ENCODE data around the gene SMIM1. TPM values are rescaled to one million over a fixed set of nuclear protein-coding genes. Genes with fewer than 3 reads are reported as not detected.
"Not testable (repeated sequence)": the region's sequence is repeated elsewhere in the genome, so short reads cannot be mapped to it uniquely, and the experiment has no call there.

Gene SMIM1
- total RNA-seq, 2 experiments from 2014 or later: 3.8 to 4.3 TPM

DNA sequence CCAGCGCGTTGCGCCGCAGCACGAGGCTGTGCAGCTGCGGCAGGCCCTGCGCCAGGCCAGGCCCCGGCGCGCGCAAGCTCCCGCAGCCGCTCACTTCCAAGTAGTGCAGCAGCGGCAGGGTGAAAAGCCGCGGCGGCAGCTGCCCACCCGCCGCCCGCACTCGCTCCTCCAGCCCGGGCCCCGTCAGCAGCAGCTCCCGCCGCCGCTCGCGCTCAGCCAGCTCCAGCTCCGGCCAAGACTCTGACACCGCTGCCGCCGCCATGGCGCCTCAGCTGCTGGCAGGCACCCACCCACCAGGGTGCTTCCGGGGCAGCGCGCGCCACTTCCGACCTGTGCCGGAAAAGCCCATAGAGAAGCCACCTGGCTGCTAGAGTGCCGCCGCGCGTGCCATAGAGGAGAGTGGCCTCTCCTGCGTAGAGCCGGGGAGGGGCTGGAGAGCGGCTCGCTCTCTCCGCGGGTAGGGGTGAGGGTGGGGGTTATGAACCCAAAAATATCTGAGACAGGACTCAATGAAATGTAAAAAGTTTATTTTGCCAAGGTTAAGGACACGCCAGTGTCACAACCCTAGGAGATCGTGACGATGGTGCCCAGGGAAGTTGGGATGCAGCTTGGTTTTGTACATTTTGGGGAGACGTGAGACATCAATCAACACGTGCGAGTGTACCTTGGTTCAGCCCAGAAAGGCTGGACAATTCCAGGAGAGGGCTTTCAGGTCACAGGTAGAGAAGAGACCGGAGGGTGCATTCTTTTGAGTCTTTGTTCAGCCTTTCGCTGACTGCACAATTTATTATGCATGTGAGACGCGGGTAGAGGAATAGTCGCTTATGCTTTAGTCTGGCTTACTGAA is 23.9 kb downstream of the SMIM1 start, which contains the start of gene LRRC47:
TSS of gene LRRC47 (minus strand) at position 284 of the 847 bp plus-strand sequence. CDS start at position 262, 22 bp downstream.
- H3K4me1 ChIP-seq (ENCODE audit: insufficient read depth, low read length, poor library complexity, severe bottlenecking): peaks cover 24% of the 10 kb centered on the region
- peaks cover 15% of the 10 kb centered on the region for H4K20me1 ChIP-seq (ENCODE audit: insufficient read depth, low read length)
- CTCF ChIA-PET (ENCODE audit: unreplicated experiment): no interaction called here
- H3K79me2 ChIP-seq (ENCODE audit: insufficient read depth, low read depth, low read length): peaks cover 44% of the 10 kb centered on the region
- BruUV-seq (replicated peaks): TSS peak; percentile 94
- peaks cover 30% of the 10 kb centered on the region for H3K36me3 ChIP-seq (ENCODE audit: insufficient read depth, low read length)
- peaks cover 9% of the 10 kb centered on the region; the same call in 1 of the 2 replicates for H3K9me3 ChIP-seq (ENCODE audit: low read length)
- peak within 1 kb of the TSS; percentile 80 for H3K4me2 ChIP-seq (ENCODE audit: low read length)
- intact Hi-C loops (cut with micrococcal nuclease; ENCODE audit: unreplicated experiment): loop anchor here (1.0 to 2.0 kb wide), 2 partner anchors 20 to 106 kb away; no protein-coding TSS in a partner anchor
- TF ChIP-seq EZH2phosphoT487 (IDR thresholded peaks at IDR 0.05; ENCODE audit: borderline replicate concordance, low read depth, low read length): no peak
- TF ChIP-seq, protein P1, sequence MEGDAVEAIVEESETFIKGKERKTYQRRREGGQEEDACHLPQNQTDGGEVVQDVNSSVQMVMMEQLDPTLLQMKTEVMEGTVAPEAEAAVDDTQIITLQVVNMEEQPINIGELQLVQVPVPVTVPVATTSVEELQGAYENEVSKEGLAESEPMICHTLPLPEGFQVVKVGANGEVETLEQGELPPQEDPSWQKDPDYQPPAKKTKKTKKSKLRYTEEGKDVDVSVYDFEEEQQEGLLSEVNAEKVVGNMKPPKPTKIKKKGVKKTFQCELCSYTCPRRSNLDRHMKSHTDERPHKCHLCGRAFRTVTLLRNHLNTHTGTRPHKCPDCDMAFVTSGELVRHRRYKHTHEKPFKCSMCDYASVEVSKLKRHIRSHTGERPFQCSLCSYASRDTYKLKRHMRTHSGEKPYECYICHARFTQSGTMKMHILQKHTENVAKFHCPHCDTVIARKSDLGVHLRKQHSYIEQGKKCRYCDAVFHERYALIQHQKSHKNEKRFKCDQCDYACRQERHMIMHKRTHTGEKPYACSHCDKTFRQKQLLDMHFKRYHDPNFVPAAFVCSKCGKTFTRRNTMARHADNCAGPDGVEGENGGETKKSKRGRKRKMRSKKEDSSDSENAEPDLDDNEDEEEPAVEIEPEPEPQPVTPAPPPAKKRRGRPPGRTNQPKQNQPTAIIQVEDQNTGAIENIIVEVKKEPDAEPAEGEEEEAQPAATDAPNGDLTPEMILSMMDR (conservative IDR thresholded peaks at IDR 0.05; ENCODE audit: low read length): no peak
- POLR2A ChIA-PET: interaction anchor here (0.7 to 1.4 kb wide), 2 partner anchors 97 to 630 kb away, joined by 3 read pairs; no protein-coding TSS in a partner anchor
- no peaks in the 10 kb centered on the region for H3K9me2 ChIP-seq (ENCODE audit: insufficient read depth, low read length)
- DNase-seq (ENCODE audit: low spot score): peak; percentile 94
- peak within 1 kb of the TSS; percentile 32 for H3K27ac ChIP-seq (ENCODE audit: low read depth, low read length, poor library complexity, severe bottlenecking)
- peak within 1 kb of the TSS; percentile 92 for H2AFZ ChIP-seq (ENCODE audit: low read length)
- peak within 1 kb of the TSS; percentile 99 for H3K4me3 ChIP-seq (ENCODE audit: low read depth, low read length, poor library complexity, severe bottlenecking)

DNA sequence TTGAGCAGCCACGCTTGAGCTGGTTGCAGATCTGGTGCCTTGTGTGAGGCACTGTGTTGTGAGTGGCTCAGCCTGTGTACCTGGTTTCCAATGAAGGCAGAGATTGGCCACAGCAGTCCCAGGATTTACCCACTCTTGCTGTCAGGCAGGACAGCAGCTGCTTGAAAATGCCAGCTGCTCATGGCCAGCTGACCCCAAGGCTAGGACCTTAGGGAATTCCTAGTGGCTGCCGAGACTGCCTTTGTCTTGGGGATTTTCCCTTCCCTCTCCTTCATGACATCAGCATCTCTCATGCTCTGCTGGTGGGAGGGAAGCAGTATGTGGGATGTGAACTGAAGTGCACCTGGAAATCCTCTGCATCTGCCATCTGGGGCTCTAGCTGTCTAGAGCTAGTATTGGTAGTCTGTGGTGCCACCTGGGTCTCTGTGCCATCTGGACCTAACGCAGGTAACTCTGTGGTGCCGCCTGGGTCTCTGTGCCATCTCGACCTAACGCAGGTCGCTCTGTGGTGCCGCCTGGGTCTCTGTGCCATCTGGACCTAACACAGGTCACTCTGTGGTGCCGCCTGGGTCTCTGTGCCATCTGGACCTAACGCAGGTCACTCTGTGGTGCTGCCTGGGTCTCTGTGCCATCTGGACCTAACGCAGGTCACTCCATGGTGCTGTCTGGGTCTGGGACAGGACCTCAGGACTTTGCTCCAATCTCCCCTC is 27.6 kb downstream of the SMIM1 start:
- peaks cover 5% of the 10 kb centered on the region; the same call in 1 of the 2 replicates for H4K20me1 ChIP-seq (ENCODE audit: insufficient read depth, low read length)
- peaks cover 11% of the 10 kb centered on the region for H3K4me1 ChIP-seq (ENCODE audit: insufficient read depth, low read length, poor library complexity, severe bottlenecking)
- CTCF ChIA-PET (ENCODE audit: unreplicated experiment): no interaction called here
- no peak for TF ChIP-seq EZH2phosphoT487 (IDR thresholded peaks at IDR 0.05; ENCODE audit: borderline replicate concordance, low read depth, low read length)
- TF ChIP-seq, protein P1 (conservative IDR thresholded peaks at IDR 0.05; ENCODE audit: low read length): no peak
- H2AFZ ChIP-seq (ENCODE audit: low read length): no peak overlapping the region
- H3K9me2 ChIP-seq (ENCODE audit: insufficient read depth, low read length): no peaks in the 10 kb centered on the region
- POLR2A ChIA-PET: no interaction called here
- no peak overlapping the region for H3K4me2 ChIP-seq (ENCODE audit: low read length)
- no TSS peak for BruUV-seq (replicated peaks)
- H3K79me2 ChIP-seq (ENCODE audit: insufficient read depth, low read depth, low read length): peaks cover 9% of the 10 kb centered on the region
- no peak for DNase-seq (ENCODE audit: low spot score)
- no peaks in the 10 kb centered on the region for H3K36me3 ChIP-seq (ENCODE audit: insufficient read depth, low read length)
- H3K9me3 ChIP-seq (ENCODE audit: low read length): peaks cover 9% of the 10 kb centered on the region; the same call in 1 of the 2 replicates
- H3K4me3 ChIP-seq (ENCODE audit: low read depth, low read length, poor library complexity, severe bottlenecking): no peak overlapping the region
- intact Hi-C loops (cut with micrococcal nuclease; ENCODE audit: unreplicated experiment): no loop called here
- H3K27ac ChIP-seq (ENCODE audit: low read depth, low read length, poor library complexity, severe bottlenecking): no peak overlapping the region

- CTCF ChIA-PET (ENCODE audit: unreplicated experiment); intact Hi-C loops (cut with micrococcal nuclease; ENCODE audit: unreplicated experiment): not testable (repeated sequence)
Observed at GRCh38 chr1:3800795-3801194, 28.2 kb downstream of the SMIM1 start.

More at GRCh38 chr1:3800795-3801194, 28.2 kb downstream of the SMIM1 start:
- POLR2A ChIA-PET; BruUV-seq (replicated peaks); DNase-seq (ENCODE audit: low spot score); H3K36me3 ChIP-seq (ENCODE audit: insufficient read depth, low read length); H3K9me3 ChIP-seq (ENCODE audit: low read length); H3K27ac ChIP-seq (ENCODE audit: low read depth, low read length, poor library complexity, severe bottlenecking); H3K9me2 ChIP-seq (ENCODE audit: insufficient read depth, low read length); H3K4me2 ChIP-seq (ENCODE audit: low read length); H3K4me3 ChIP-seq (ENCODE audit: low read depth, low read length, poor library complexity, severe bottlenecking); H3K79me2 ChIP-seq (ENCODE audit: insufficient read depth, low read depth, low read length); H4K20me1 ChIP-seq (ENCODE audit: insufficient read depth, low read length); H3K4me1 ChIP-seq (ENCODE audit: insufficient read depth, low read length, poor library complexity, severe bottlenecking); H2AFZ ChIP-seq (ENCODE audit: low read length): not testable (repeated sequence)

Measured in OCI-LY7 (cell line).